Inflammatory macrophage treated with lipopolysaccharide for 1 hour (primary cell): ENCODE measurements around the gene CPN1.

ENCODE experiments used
- DNase-seq, 2 donors: peaks; one replicate each; pipeline ENCODE4 v3.0.0-alpha.2; 2020 to 2022

Gene CPN1

DNA sequence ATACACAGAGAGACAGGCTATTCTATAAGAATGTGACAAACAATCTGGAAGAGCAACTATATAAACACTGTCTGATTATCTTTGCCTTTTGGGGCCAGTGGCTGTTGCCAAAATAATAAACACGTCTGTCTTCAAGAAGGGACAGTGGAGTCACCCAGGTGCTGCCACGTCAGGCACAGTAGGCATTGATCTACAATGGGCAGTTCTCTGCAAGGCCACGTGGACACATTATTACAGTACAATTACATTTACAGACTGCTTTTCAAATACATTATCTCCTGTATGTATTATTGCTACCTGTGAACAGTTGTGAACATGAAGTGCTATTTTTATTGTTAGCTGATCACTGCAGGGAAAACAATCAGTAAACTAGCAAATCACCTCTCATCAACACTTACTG is 86.0 kb downstream of the CPN1 start:
- DNase-seq: no peak

GRCh38 chr10:99995269-99995668 is 86.4 kb downstream of the CPN1 start:
- DNase-seq: no peak

DNA sequence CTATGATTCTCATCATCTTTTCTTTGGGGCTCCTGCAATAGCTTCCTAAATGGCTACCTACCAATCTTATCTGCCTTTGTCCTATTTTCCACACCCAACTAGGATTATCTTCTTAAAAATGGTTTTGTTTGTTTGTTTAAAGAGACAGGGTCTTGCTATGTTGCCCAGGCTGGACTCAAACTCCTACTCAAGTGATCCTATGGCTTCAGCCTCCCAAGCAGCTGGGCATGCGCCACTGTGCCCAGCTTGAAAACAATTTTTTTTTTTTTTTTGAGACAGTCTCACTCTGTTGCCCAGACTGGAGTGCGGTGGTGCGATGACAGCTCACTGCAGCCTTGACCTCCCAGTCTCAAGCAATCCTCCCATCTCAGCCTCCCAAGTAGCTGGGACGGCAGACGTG is 86.9 kb downstream of the CPN1 start:
- DNase-seq: no peak

DNA sequence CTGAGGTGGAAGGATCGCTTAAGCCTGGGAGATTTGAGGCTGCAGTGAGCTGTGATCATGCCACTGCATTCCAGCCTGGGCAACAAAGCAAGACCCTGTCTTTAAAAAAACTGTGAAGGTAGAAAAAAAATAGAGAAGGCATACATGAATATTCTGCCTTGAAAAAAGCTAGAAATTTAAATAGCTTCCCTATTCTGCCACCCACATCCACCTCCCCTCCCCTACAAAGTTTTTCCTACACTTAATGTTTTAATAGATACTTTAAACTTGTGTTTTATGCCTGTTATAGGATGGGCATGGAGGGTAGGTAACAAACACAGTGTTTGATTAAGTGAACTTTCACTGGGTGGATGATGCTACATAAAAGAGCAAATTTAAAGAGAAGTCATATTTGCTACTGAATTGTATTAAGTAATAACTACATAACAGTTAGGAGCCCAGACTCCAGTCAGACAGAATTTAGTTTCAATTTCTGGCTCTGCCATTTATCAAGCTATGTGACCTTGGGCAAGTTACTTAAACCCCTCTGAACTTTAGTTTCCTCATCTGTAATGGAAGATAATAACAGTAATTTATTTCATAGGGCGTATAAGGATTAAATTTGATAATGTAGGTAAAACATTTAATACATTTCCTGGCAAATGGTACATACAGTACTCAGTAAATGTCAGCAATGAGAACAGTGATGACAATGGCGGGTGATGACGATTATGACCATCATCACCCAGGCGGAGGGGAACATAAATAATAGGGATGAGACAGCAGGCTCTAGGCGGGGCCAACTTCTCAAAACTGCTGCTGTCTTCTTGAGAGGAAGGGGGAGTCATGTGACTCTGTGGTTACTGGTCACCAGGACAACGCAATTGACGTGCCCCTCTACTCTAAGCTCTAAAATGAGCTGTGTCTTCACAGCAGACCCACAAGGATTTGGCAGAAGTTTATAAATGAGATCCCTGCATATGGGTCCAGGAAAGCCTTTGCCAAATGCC is 87.7 kb downstream of the CPN1 start:
- peak; percentile 75 to 84 for DNase-seq
